HG03095 (cell line): ENCODE results near the gene FBXO34.

Source experiments
- ATAC-seq: cut with Tn5 transposase; IDR thresholded peaks from one replicate; pipeline ENCODE4 v1.9.1; 2021; ENCODE audit warnings: moderate library complexity; ENCODE audit not compliant: unreplicated experiment

Gene FBXO34

GRCh38 chr14:55271572-55272298, 514 bp downstream of the FBXO34 start:
- peak; percentile 40 for ATAC-seq

DNA sequence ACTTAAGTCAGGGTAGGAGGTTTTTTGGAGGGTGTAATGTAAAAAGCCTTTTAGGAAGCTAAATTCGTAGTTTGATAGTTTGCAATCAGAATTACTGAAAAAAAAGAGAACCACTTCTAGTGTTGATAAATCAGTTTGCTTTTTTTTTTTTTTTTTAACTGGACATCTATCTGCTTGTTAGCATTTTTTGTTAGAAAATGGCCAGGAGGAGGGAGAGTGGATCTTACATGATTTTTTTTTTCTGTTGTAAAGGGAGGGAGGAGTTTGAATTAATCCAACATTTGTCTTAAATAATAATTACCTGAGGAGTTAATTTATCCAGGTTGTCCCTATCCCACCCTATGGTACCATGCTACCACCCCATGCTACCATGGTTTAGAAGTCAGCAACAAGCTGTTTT, 1.2 kb downstream of the FBXO34 start:
- no peak for ATAC-seq

- no peak for ATAC-seq
Observed at GRCh38 chr14:55272922-55273321, 1.7 kb downstream of the FBXO34 start.

GRCh38 chr14:55274146-55274545, 2.9 kb downstream of the FBXO34 start:
- no peak for ATAC-seq

- ATAC-seq: no peak
Observed at GRCh38 chr14:55274751-55275150, 3.5 kb downstream of the FBXO34 start.

- no peak for ATAC-seq
Observed at GRCh38 chr14:55276736-55277135, 5.5 kb downstream of the FBXO34 start.

DNA sequence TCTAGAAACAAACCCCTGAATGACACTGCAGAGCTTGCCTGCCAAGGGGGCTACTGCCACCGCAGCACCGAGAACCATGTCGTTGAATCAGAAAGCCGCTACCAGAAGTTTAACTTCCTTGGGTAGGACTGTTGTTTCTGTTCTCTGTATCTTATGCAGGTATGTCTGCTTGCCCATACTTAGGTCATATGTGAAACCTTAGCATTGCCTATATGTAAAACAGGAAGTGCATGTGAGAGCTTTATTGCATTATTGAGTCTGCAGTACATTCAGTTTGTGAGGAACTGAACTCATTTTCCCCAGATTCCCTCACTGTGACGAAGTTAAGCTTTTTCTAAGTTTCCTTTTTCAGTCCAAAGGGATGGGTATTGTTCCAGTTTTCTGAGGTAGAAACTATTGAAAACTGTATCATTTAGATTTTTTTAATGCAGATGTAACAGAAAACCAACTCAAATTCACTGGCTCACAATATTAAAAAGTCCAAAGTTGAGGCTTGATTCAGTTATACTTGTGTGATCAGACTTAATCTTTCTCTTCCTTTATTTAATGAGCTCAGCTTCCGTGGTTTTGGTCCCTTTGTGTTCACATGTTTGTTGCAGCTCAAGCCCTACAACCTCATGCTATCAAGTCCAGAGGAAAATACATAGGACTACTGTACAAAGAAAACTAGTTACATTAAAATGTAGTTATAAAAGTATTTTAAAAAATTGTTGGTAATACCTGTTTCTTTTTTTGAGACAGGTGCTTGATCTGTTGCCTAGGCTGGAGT, 6.9 kb downstream of the FBXO34 start:
- ATAC-seq: peak; percentile 95

DNA sequence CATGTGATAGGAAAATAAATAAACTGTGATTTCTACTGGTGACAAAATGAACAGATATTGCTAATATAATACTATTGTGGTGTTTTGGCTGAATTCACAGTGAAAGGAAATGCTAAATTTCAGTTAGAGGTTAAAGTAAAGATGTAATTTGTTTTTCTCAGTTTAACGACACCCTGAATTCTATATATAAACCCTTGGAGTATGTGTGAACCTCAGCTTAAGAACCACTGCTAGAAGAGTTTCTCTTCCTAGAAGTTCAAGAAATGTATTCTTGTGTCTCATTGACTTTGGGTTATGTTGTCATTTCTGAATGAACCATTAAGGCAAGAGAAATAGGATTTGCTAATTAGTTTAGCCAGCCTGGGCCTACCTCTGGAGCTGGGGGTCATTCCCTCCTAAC, 8.2 kb downstream of the FBXO34 start:
- no peak for ATAC-seq

DNA sequence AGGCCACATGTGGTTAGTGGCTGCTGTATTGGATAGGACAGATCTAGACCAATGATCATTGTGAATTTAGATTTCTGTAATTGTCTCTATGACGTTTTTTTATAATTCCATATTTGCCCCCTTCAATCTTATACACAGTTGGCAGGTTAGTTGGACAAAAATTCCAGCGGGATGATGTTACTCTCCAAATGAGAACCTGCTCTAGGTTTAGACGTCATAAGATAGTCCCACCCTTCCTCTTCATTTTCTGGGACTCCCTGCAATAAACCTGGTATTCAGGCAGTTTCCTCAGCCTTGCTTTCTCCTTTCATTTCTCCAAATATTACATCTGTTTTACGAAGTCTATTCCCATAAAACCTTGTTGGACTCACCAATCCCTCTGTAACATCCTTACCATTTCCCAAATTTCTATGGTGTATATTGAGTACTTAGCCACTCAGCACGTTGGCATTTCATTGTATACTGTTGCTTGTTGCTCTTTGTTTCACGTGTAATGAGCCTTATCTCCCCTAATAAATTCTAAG, 10.2 kb downstream of the FBXO34 start:
- ATAC-seq: no peak

GRCh38 chr14:55285048-55285652, 13.9 kb downstream of the FBXO34 start:
- ATAC-seq: no peak

DNA sequence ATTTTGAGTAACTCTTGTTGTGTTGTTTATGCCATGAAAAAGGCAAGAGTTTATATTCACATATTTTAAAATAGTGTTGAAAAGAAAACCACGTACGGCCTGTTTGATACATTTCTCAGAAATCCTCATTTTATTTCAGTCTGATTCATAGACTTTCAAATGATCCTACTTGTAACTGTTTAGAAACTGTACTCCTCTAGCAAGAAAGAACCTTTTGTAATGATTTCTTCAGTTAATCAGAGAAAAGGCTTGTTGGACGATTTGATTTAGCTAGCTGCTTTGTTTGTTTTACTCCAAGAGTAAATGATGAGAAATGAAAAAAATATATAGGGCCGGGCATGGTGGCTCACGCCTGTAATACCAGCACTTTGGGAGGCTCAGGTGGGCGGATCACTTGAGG, 17.2 kb downstream of the FBXO34 start:
- no peak for ATAC-seq

DNA sequence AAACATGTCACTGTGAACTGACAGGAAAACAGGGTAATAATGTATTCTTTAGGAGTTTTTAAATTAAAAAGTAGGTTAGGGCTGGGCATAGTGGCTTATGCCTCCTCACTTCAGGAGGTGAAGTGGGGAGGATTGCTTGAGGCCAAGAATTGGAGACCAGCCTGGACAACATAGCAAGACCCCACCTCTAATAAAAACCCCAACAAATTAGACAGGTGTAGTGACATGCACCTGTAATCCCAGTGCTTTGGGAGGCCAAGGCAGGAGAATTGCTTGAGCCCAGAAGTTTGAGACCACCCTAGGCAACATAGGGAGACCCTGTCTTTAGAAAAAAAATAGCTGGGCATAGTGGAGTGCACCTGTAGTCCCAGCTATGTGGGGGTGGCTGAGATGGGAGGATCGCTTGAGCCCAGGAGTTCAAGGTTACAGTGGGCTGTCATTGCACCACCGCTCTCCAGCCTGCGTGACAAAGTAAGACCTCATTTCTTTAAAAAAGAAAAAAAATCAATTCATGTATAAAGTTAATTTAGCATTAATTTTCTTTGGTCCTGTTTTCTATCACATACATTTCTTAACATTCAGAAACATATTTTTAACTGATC, 20.4 kb downstream of the FBXO34 start:
- ATAC-seq: no peak

- ATAC-seq: no peak
Observed at GRCh38 chr14:55294603-55295002, 23.4 kb downstream of the FBXO34 start.

DNA sequence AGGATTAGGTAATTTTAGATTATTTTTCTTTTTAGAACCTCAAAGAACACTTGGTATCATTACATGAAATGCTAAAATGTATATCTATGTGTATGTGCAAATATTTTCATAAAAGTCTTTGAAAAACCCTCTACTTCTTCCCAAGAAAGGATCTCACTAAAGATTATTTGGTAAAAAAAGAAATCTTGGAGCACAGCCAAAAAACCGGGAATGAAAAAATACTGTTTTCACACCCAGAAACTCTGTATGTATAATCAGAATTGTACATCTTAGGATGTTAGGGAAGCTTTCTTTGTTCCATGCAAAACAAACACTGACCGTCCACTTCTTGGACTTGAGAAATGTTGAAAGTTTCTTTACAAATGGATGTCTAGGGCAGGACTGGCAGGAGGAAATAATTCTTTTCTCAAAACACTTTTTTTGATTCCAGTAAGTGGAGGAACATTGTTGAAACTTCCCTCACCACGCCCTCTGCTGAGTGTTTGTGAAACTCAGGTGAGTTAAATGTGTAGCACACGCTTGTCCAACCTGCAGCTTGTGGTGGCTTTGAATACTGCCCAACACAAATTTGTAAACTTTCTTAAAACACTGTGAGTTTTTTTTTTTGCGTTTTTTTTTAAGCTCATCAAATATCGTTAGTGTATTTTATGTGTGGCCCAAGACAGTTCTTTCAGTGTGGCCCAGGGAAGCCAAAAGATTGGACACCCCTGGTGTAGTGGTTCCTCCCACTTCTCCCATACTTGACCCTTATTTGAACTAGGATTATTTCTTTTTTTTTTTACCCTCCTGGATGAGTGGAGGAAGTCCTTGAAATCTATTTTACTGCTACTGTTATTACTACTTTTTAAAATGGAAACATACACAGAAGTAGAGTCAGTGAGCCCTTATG, 26.6 kb downstream of the FBXO34 start:
- peak; percentile 50 for ATAC-seq

DNA sequence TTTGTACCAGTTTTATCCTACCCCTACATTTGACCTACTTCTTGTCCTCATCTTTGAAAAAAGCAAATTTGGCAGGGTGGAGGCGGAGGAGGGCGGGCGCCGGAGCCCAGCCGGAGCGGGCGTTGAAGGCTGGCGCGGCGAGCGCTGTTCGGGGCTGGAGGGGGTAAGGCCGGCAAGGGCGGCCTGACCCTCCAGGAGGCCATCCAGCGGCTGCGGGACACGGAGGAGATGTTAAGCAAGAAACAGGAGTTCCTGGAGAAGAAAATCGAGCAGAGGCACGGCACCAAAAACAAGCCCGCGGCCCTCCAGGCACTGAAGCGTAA, 27.2 kb downstream of the FBXO34 start:
- ATAC-seq: no peak

DNA sequence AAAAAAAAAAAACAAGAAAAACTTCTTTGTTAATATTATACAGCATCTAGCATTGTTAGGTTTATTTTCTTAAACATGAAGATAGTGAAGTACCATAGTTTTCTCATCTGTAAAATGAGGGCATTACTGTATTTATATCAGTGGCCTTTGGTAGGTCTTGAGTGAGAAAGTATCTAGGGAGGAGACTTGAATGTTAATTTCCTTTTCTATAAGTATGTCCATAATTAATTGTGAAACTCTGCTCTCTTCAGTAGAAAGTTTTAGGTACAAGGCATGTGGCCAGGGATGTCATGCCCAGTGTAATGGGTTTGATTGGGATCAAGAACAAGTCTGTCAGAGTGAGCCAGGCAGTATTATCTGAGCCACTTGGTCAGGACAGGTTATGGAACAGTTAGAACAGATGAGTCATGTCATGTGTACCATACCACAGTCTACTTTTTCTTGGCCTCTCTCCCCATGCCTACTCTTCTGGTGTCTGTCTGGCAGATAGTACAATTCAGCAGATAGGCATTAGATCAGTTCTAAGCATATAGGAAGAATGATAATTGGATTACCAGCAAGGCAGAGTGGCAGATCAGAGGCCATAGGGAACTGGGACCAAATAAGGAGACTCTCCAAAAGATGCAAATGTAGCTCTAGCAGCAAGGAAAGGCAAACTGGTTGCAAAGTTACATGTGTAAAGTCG, 30.4 kb downstream of the FBXO34 start:
- peak; percentile 56 for ATAC-seq

DNA sequence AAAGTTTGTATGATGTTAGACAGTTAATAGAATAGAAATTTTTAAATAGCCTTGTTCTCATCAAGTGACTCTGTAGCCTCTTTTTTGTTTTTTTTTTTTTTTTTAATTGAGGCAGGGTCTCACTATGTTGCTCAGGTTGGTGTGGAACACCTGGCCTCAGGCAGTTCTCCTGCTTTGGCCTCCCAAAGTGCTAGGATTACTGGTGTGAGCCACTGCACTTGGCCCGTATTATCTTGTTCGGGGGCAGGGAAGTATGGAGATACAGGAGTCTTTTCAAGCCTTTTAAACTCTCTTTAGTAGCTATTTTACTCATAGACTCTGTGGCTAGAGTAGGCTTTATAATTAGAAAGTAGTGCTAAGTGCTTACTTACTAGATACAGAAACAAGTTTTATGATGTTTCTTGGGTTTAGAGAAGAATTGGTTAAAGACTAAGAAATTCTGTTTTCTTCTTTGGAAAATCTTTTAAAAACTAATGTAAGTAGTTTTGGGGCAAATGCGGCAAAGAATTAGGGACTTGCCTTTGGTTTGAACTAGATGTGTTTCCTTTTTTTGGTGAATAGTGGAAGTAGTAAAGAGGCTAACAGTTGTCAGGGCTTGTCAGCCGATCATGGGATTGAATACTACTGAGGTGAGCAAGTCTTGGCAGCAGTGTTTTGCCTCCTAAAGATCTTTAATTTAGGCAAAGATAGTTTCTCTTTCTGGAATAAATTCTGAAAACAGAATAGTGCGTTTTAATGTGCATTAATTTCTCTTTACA, 31.3 kb downstream of the FBXO34 start:
- no peak for ATAC-seq

DNA sequence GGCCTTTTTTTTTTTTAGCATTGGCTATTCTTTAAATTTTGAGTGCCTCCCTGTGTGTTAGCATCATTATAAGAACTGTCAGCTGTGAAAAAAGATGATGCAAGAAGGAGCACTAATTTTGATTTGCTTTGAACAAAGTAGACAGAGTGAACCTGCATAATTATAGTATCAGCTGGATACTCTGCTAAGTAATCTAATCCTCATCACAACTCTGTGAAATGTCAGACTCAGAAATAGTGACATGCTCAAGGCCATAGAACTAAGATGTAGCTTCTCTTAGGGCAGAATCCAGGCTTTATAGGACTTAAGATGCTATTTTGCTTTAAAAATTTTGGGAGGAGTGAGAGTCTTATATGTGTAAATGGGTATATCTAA, 31.9 kb downstream of the FBXO34 start:
- ATAC-seq: no peak

- ATAC-seq: no peak
Observed at GRCh38 chr14:55303691-55304145, 32.5 kb downstream of the FBXO34 start.
